IPS-11a (cell line): ENCODE results near the gene PLK3.

Experiments used
- H3K4me3 ChIP-seq: one replicate; pipeline ENCODE4 v1.5.1; 2013; ENCODE audit warnings: low read depth, low read length, control low read depth

PLK3 gene

DNA sequence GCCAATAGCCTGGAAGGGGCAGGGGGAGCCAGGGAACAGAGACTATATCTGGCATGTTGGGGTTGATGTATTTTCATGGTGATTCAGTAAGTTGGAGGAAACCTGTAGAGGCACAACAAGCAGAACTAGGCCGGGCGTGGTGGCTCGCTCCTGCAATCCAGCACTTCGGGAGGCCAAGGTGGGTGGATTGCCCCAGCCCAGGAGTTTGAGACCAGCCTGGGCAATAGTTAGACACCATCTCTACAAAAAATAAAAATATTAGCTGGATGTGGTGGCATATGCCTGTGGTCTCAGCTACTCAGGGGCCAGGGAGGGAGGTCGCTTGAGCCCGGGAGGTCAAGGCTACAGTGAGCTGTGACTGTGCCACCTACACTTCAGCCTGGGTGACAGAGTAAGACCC, 53.0 kb downstream of the PLK3 start:
- no peak overlapping the region for H3K4me3 ChIP-seq

GRCh38 chr1:44854970-44855369, 54.8 kb downstream of the PLK3 start:
- no peak overlapping the region for H3K4me3 ChIP-seq
